HL-60/S4 treated with retinoic acid at 250 ng/mL for 4 days and 3 days (cell line): Measurements from ENCODE around the gene EFCAB13.

Experiments
- in situ Hi-C: fragments of 300-500 bp; cut with MboI; formaldehyde crosslinking; loops from 2 replicates; pipeline ENCODE4 v1.7.0; 2022; ENCODE audit warnings: low sequenced_read_pairs

Gene EFCAB13

GRCh38 chr17:47323382-47324223 is at the start of gene EFCAB13:
Gene EFCAB13, plus strand, starts transcription at chr17:47323955. Its CDS starts 4,399 bp downstream, at chr17:47328354.
- in situ Hi-C loops = no loop called here

GRCh38 chr17:47274319-47275069 is 49.3 kb upstream of the EFCAB13 start:
- in situ Hi-C loops = no loop called here

GRCh38 chr17:47275245-47275984 is 48.3 kb upstream of the EFCAB13 start:
- in situ Hi-C loops = no loop called here

GRCh38 chr17:47276444-47276843 is 47.3 kb upstream of the EFCAB13 start:
- in situ Hi-C loops = no loop called here

GRCh38 chr17:47276868-47277267 is 46.9 kb upstream of the EFCAB13 start:
- in situ Hi-C loops = no loop called here

- in situ Hi-C loops = no loop called here
Observed at GRCh38 chr17:47277921-47278320, 45.8 kb upstream of the EFCAB13 start.

- in situ Hi-C loops = no loop called here
Observed at GRCh38 chr17:47278561-47278960, 45.2 kb upstream of the EFCAB13 start.

- in situ Hi-C loops = no loop called here
Observed at GRCh38 chr17:47279062-47279801, 44.5 kb upstream of the EFCAB13 start.

- in situ Hi-C loops = no loop called here
Observed at GRCh38 chr17:47280072-47280811, 43.5 kb upstream of the EFCAB13 start.

GRCh38 chr17:47281216-47281615 is 42.5 kb upstream of the EFCAB13 start:
- in situ Hi-C loops = no loop called here

- in situ Hi-C loops = no loop called here
Observed at GRCh38 chr17:47285003-47285402, 38.8 kb upstream of the EFCAB13 start.

- in situ Hi-C loops = no loop called here
Observed at GRCh38 chr17:47286198-47286914, 37.4 kb upstream of the EFCAB13 start.

- in situ Hi-C loops = no loop called here
Observed at GRCh38 chr17:47287068-47287467, 36.7 kb upstream of the EFCAB13 start.

- in situ Hi-C loops = no loop called here
Observed at GRCh38 chr17:47287639-47288038, 36.1 kb upstream of the EFCAB13 start.

GRCh38 chr17:47288531-47289116 is 35.1 kb upstream of the EFCAB13 start:
- in situ Hi-C loops = no loop called here

- in situ Hi-C loops = no loop called here
Observed at GRCh38 chr17:47289302-47289701, 34.5 kb upstream of the EFCAB13 start.

- in situ Hi-C loops = no loop called here
Observed at GRCh38 chr17:47290870-47291241, 32.9 kb upstream of the EFCAB13 start.

- in situ Hi-C loops = no loop called here
Observed at GRCh38 chr17:47291242-47291873, 32.4 kb upstream of the EFCAB13 start.

- in situ Hi-C loops = no loop called here
Observed at GRCh38 chr17:47292206-47292605, 31.5 kb upstream of the EFCAB13 start.
